ENCODE data around the gene PHGDH. TPM values are rescaled to one million over a fixed set of nuclear protein-coding genes. Genes with fewer than 3 reads are reported as not detected.

The PHGDH gene
- total RNA-seq, 2 experiments from 2014 or later: 147 to 156 TPM

- Mint-ChIP-seq H3K27me3 (no peaks in the 10 kb centered on the region), H3K9me3 (no peaks in the 10 kb centered on the region), H3K27ac (no peak overlapping the region), H3K4me1 (peaks cover under 1% of the 10 kb centered on the region), H3K4me3 (no peak overlapping the region), H3K36me3 (peaks cover 16% of the 10 kb centered on the region)
- ATAC-seq (ENCODE audit: low read depth): no peak
- DNase-seq: no peak
- POLR2A ChIA-PET: no interaction called here
These were observed 30.9 kb downstream of the PHGDH start for GRCh38 chr1:119742677-119743076.

- Mint-ChIP-seq H3K27ac (no peak overlapping the region), H3K4me3 (no peak overlapping the region), H3K36me3 (peaks cover 13% of the 10 kb centered on the region), H3K9me3 (no peaks in the 10 kb centered on the region), H3K4me1 (peaks cover 2% of the 10 kb centered on the region), H3K27me3 (peaks cover under 1% of the 10 kb centered on the region)
- POLR2A ChIA-PET: interaction anchor here (1.7 kb wide), 1 partner anchor 66 kb away, joined by 5 read pairs; no protein-coding TSS in a partner anchor
- DNase-seq (no peak), ATAC-seq (ENCODE audit: low read depth) (no peak)
These were observed 31.6 kb downstream of the PHGDH start for GRCh38 chr1:119743308-119743707.

- peak; percentile 69 for ATAC-seq (ENCODE audit: low read depth)
- Mint-ChIP-seq H3K4me3 (no peak overlapping the region), H3K27me3 (peaks cover 4% of the 10 kb centered on the region), H3K4me1 (peaks cover 4% of the 10 kb centered on the region), H3K36me3 (peaks cover 13% of the 10 kb centered on the region), H3K27ac (no peak overlapping the region), H3K9me3 (no peaks in the 10 kb centered on the region)
- DNase-seq: peak; percentile 44
- POLR2A ChIA-PET: interaction anchor here (1.2 to 1.7 kb wide), 2 partner anchors 56 to 65 kb away, joined by 3 to 5 read pairs; no protein-coding TSS in a partner anchor
These were observed 32.3 kb downstream of the PHGDH start for GRCh38 chr1:119743776-119744597.

- H3K36me3 Mint-ChIP-seq: peaks cover 13% of the 10 kb centered on the region
- ATAC-seq (ENCODE audit: low read depth) (no peak), DNase-seq (no peak)
- no peaks in the 10 kb centered on the region for H3K9me3 Mint-ChIP-seq
- peaks cover 4% of the 10 kb centered on the region for H3K4me1 Mint-ChIP-seq
- H3K4me3 Mint-ChIP-seq: no peak overlapping the region
- H3K27me3 Mint-ChIP-seq: peaks cover 7% of the 10 kb centered on the region
- no peak overlapping the region for H3K27ac Mint-ChIP-seq
- POLR2A ChIA-PET: interaction anchor here (0.6 to 1.7 kb wide), 3 partner anchors 55 to 148 kb away, joined by 3 to 5 read pairs (median 3); no protein-coding TSS in a partner anchor
These were observed 32.8 kb downstream of the PHGDH start for GRCh38 chr1:119744598-119744942.

- H3K27ac Mint-ChIP-seq: no peak overlapping the region
- no peaks in the 10 kb centered on the region for H3K9me3 Mint-ChIP-seq
- DNase-seq (no peak), ATAC-seq (ENCODE audit: low read depth) (no peak)
- H3K4me3 Mint-ChIP-seq: no peak overlapping the region
- peaks cover 12% of the 10 kb centered on the region for H3K27me3 Mint-ChIP-seq
- peaks cover 4% of the 10 kb centered on the region for H3K4me1 Mint-ChIP-seq
- POLR2A ChIA-PET: interaction anchor here (0.6 to 1.7 kb wide), 3 partner anchors 54 to 147 kb away, joined by 3 to 5 read pairs (median 3); no protein-coding TSS in a partner anchor
- H3K36me3 Mint-ChIP-seq: peaks cover 13% of the 10 kb centered on the region
These were observed 33.3 kb downstream of the PHGDH start for GRCh38 chr1:119745034-119745433.

GRCh38 chr1:119747451-119747850 is 35.7 kb downstream of the PHGDH start:
- Mint-ChIP-seq H3K27ac (no peak overlapping the region), H3K4me1 (peaks cover 10% of the 10 kb centered on the region), H3K27me3 (peaks cover 28% of the 10 kb centered on the region), H3K4me3 (no peak overlapping the region), H3K36me3 (peaks cover 4% of the 10 kb centered on the region), H3K9me3 (no peaks in the 10 kb centered on the region)
- POLR2A ChIA-PET: interaction anchor here (1.2 kb wide), 1 partner anchor 36 kb away, joined by 3 read pairs; the partner anchor contains the start of gene PHGDH
- ATAC-seq (ENCODE audit: low read depth): no peak
- no peak for DNase-seq

GRCh38 chr1:119748040-119748439 is 36.3 kb downstream of the PHGDH start:
- DNase-seq (no peak), ATAC-seq (ENCODE audit: low read depth) (no peak)
- H3K36me3 Mint-ChIP-seq: peaks cover 3% of the 10 kb centered on the region
- peaks cover 28% of the 10 kb centered on the region for H3K27me3 Mint-ChIP-seq
- no peaks in the 10 kb centered on the region for H3K9me3 Mint-ChIP-seq
- H3K4me3 Mint-ChIP-seq: no peak overlapping the region
- H3K4me1 Mint-ChIP-seq: peaks cover 14% of the 10 kb centered on the region
- no peak overlapping the region for H3K27ac Mint-ChIP-seq
- POLR2A ChIA-PET: interaction anchor here (1.2 kb wide), 1 partner anchor 36 kb away, joined by 3 read pairs; the partner anchor contains the start of gene PHGDH

- POLR2A ChIA-PET: no interaction called here
- H3K27me3 Mint-ChIP-seq: peaks cover 39% of the 10 kb centered on the region
- no peak overlapping the region for H3K27ac Mint-ChIP-seq
- ATAC-seq (ENCODE audit: low read depth): peak; percentile 70
- no peaks in the 10 kb centered on the region for H3K36me3 Mint-ChIP-seq
- peak overlapping the region; percentile 34 for H3K4me3 Mint-ChIP-seq
- no peak for DNase-seq
- H3K9me3 Mint-ChIP-seq: no peaks in the 10 kb centered on the region
- peaks cover 18% of the 10 kb centered on the region for H3K4me1 Mint-ChIP-seq
These were observed 40.9 kb downstream of the PHGDH start for GRCh38 chr1:119752592-119752991.

- Mint-ChIP-seq H3K27me3 (peaks cover 33% of the 10 kb centered on the region), H3K4me3 (no peak overlapping the region), H3K27ac (no peak overlapping the region), H3K4me1 (peaks cover 8% of the 10 kb centered on the region), H3K9me3 (no peaks in the 10 kb centered on the region), H3K36me3 (no peaks in the 10 kb centered on the region)
- DNase-seq (no peak), ATAC-seq (ENCODE audit: low read depth) (no peak)
- POLR2A ChIA-PET: no interaction called here
These were observed 46.9 kb downstream of the PHGDH start for GRCh38 chr1:119758584-119758983.

GRCh38 chr1:119762409-119762808 is 50.7 kb downstream of the PHGDH start:
- peaks cover 8% of the 10 kb centered on the region for H3K4me1 Mint-ChIP-seq
- no peak overlapping the region for H3K27ac Mint-ChIP-seq
- H3K4me3 Mint-ChIP-seq: no peak overlapping the region
- no peak for DNase-seq
- no peaks in the 10 kb centered on the region for H3K36me3 Mint-ChIP-seq
- no peak for ATAC-seq (ENCODE audit: low read depth)
- POLR2A ChIA-PET: no interaction called here
- H3K9me3 Mint-ChIP-seq: no peaks in the 10 kb centered on the region
- peaks cover 49% of the 10 kb centered on the region for H3K27me3 Mint-ChIP-seq

GRCh38 chr1:119762953-119763352 is 51.2 kb downstream of the PHGDH start:
- H3K4me3 Mint-ChIP-seq: no peak overlapping the region
- POLR2A ChIA-PET: no interaction called here
- peaks cover 44% of the 10 kb centered on the region for H3K27me3 Mint-ChIP-seq
- peaks cover 9% of the 10 kb centered on the region for H3K4me1 Mint-ChIP-seq
- no peaks in the 10 kb centered on the region for H3K9me3 Mint-ChIP-seq
- H3K27ac Mint-ChIP-seq: no peak overlapping the region
- H3K36me3 Mint-ChIP-seq: no peaks in the 10 kb centered on the region
- DNase-seq (no peak), ATAC-seq (ENCODE audit: low read depth) (no peak)

- DNase-seq (no peak), ATAC-seq (ENCODE audit: low read depth) (no peak)
- Mint-ChIP-seq H3K4me1 (peaks cover 4% of the 10 kb centered on the region), H3K9me3 (no peaks in the 10 kb centered on the region), H3K27ac (no peak overlapping the region), H3K27me3 (peaks cover 44% of the 10 kb centered on the region), H3K4me3 (no peak overlapping the region), H3K36me3 (no peaks in the 10 kb centered on the region)
- POLR2A ChIA-PET: no interaction called here
These were observed 52.5 kb downstream of the PHGDH start for GRCh38 chr1:119764220-119764619.

- POLR2A ChIA-PET: interaction anchor here (0.6 kb wide), 1 partner anchor 100 kb away, joined by 3 read pairs; no protein-coding TSS in a partner anchor
- Mint-ChIP-seq H3K4me3 (no peak overlapping the region), H3K27me3 (peaks cover 35% of the 10 kb centered on the region), H3K9me3 (no peaks in the 10 kb centered on the region), H3K27ac (no peak overlapping the region), H3K36me3 (no peaks in the 10 kb centered on the region), H3K4me1 (peaks cover 4% of the 10 kb centered on the region)
- DNase-seq (no peak), ATAC-seq (ENCODE audit: low read depth) (no peak)
These were observed 54.6 kb downstream of the PHGDH start for GRCh38 chr1:119766374-119766794.

- POLR2A ChIA-PET: no interaction called here
- ATAC-seq (ENCODE audit: low read depth) (no peak), DNase-seq (no peak)
- Mint-ChIP-seq H3K27ac (no peak overlapping the region), H3K4me1 (peaks cover 4% of the 10 kb centered on the region), H3K4me3 (no peak overlapping the region), H3K9me3 (no peaks in the 10 kb centered on the region), H3K36me3 (no peaks in the 10 kb centered on the region), H3K27me3 (peaks cover 36% of the 10 kb centered on the region)
These were observed 55.8 kb downstream of the PHGDH start for GRCh38 chr1:119767486-119767885.

Measured in activated naive CD8-positive, alpha-beta T cell treated with anti-CD3 and anti-CD28 coated beads, Interleukin-2, amount 10 ng/mL, durations not matched to agents 7 days and 5 days (primary cell).